ENCODE data around the gene TRIM29.

- TF ChIP-seq MAFK (conservative IDR thresholded peaks at IDR 0.05 in 1 of 2, IDR thresholded peaks at IDR 0.05 in 1 of 2; ENCODE audit: low read length in 2 of 2) (no peak), ZNF530 (CRISPR knock-in tag; IDR thresholded peaks at IDR 0.05; ENCODE audit: low read depth) (no peak)
Observed at GRCh38 chr11:120168108-120168959, 30.4 kb upstream of the TRIM29 start.

All from HepG2 (cell line).